GOT3 (cell line): Measurements from ENCODE around the gene PSMG3.
"Not testable (repeated sequence)": the region's sequence is repeated elsewhere in the genome, so short reads cannot be mapped to it uniquely, and the experiment has no call there.

Source experiments
- DNase-seq: peaks from one replicate; lab custom pipeline; 2025; ENCODE audit warnings: mixed read lengths; lab: John Stamatoyannopoulos, UW

Gene PSMG3

DNA sequence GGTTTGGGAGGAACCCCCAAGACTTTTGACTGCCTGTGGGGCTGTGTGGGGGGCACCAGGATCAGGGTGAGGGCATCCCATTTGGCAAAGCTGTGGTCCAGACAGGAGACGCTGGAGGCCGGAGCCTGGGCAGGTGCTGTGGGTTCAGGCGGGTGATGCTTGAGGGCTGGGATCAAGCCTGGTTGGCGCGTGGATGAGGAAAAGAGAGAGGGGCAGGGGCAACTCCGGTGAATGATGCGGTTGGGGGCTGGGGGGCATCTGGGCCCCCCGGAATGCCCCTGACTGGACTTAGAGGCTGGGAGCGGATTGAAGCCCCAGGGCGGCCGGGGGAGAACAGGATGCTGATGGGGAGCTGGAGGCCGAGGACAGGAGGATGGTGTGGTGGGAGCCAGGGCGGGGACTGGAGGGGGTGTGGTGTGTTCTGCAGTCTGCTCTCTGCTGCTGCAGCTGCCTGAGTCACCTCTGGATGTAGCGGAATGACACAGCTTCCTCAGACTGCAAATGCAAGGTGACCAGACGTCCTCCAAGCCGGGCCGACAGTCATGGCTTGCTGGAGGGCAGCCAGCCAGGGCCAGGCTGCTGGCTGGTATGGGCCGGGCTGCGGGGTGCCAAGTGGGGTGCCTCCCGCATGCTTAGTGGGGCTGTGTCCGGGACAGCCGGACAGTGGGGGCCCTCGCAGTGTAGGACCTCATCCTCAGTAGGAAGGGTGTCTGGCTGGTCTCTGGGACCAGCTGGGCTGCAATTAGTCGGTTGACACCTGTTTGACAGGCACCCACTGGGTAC, 36.1 kb downstream of the PSMG3 start:
- DNase-seq, result peak; percentile 43

GRCh38 chr7:1533255-1533546, 36.6 kb downstream of the PSMG3 start:
- DNase-seq, result no peak

- peak; percentile 57 for DNase-seq
These were observed 37.2 kb downstream of the PSMG3 start for GRCh38 chr7:1532456-1533254.

DNA sequence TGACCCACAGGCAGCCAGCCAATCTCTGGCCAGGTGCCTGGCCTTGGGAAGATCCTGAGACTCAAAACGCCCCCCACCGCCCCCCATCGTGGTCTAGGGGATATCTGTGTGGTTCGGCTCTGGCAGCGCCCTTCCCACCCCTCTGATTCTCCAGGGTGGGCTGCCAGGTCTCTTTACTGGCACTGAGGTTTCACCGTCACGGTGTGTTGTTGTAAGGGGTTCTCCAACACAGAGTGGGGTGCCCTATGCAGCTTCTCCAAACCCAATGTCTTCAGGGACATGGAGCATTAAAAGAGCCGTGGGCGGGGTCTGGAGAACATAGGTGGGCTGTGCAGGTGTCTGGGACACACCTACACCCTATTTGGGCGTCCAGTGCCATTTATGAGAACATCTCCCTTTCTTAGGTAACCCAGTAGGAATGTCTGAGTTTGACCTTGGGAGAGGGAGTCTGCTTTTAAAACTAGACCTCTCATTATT, 37.8 kb downstream of the PSMG3 start:
- no peak for DNase-seq

DNA sequence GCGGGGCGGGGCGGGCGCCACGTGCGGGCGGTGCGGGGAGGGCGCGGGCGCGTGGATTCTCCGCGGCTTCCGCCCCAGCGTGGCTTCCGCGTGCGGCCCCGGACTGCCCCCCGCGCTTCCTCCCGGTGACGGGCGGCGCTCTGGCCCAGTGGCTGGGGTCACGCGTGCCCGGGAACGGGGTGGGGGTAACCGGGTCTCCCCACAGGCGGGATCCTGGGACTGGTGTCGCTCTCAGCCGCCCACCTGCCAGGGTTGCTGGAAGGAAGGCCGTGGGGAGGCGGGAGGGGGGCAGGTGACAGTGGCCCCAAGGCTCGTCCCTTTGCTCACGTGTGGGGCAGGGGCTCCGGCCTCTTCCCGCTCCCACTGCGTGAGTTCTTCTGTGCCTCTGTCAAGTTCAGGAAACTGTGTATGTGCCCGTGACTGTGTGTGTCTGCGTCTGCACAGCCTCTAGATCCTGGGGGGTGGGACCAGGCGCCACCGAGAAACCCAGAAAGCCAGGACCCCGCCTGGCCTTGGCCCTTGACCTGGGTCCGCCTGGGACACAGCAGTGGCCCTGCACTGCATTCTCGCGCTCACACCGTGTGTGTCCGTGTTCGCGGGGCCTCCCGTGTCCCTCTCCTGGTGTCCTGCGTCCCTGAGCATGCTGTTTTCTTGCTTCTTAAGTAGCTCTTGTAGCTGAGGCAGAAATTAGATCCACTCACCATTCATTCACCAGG, 38.4 kb downstream of the PSMG3 start:
- DNase-seq, result no peak

GRCh38 chr7:1530946-1531262, 38.9 kb downstream of the PSMG3 start:
- no peak for DNase-seq

DNA sequence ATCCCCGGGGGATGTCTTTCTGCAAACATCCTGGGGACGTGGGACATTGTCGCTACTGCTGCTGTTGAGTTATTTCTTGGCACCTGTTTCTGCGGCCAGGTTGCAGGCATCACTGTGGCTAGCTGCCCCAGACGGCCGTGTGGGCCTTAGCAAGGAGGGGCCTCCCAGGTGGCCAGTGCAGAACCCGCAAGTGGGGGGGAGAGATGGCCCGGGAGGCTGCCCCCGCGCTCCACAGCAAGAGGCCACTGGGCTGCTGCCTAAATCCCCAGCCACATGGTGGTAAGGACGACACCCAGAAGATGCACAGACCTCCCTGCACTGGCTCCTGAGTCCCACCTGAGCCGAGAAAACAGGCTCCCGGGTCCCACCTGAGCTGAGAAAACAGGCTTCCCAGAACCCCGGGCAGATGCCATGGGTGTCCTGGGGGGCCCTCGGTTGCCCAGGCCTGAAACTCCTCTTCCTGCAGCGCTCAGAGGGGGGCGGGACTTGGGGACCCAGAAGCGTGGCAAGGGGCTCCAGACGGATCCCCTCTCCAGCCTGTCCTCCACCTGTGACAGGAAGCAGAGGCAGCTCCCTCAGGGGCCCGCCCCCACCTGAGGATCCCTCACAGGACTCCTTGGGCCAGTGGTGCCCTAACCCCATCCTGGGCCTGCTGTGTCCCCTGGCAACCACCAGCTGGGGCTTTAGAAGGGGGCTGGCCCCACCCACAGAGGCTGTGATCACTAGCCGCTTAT, 40.3 kb downstream of the PSMG3 start:
- DNase-seq, result no peak

DNA sequence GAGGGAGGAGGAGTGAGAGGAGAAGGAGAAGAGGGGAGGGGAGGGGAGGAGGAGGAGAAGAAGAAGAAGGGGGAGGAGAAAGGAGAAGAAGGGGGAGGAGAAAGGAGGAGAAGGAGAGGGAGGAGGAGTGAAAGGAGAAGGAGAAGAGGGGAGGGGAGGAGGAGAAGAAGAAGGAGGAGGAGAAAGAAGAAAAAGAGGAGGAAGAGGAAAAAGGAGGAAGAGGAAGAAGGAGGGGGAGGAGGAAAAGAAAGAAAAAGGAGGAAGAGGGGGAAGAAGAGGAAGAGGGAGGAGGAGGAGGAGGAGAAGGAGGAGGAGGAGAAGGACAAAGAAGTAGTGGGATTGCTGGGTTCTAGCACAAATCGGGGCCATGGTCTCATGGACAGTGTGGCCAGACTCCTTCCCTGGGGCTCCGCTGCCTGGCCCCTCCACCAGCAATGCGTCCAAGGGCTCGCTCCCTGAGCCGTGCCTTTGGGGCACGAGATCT, 43.5 kb downstream of the PSMG3 start:
- no peak for DNase-seq

DNA sequence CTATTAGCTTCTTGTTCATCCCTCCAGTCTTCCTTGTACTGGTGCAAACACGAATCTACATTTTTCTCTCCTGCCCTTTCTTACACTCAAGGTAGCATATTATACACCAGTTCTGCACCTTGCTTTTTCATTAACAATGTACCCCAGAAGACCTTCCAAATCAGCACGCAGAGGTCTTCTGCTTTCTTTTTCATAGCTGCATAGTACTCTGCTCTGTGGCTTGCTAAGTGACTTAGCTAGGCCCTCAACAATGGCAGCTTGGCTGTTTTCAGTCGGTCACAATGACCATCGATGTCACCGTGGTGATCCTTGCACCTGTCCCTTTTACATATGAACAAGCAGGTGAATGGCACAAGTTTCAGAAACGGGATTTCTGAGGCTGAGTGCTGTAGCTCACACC, 44.4 kb downstream of the PSMG3 start:
- no peak for DNase-seq

DNA sequence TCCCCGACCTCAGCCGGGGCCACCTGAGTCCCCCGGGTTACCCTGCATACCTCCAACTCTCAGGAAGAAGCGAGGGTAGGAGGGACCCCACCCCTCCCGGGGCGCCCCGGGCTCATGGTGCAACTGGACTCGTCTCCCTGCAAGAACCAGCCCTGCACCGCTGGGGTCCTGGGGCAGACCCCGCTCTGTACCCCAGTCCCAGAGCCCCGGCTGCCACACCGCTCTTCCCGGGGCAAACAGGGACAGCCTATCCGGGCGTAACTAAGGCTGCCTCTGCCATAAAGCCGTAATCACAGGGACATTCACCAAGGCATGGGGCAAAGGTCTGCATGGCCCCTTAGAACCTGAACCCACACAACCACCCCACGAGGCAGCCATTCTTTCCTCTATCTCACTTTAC, 46.0 kb downstream of the PSMG3 start:
- DNase-seq, result no peak

DNA sequence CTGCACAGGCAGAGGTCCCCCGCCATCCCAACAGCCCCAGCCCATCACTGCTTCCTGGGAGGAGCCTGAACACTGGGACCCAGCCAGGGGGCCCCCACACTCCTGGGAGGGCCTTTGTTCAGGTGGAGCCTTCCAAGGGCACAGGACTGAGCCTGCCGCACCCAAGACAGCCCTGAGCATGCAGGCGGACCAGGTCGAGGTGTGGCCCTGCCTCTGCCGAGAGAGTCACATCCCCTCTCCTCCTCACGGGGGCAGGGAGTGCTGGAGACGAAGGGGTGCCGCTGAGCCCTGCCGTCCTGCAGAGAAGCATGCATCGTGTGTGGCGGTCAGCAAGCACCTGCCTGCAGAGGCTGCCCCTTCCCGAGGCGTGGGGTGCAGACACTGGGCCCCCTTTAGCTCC, 46.6 kb downstream of the PSMG3 start:
- no peak for DNase-seq

DNA sequence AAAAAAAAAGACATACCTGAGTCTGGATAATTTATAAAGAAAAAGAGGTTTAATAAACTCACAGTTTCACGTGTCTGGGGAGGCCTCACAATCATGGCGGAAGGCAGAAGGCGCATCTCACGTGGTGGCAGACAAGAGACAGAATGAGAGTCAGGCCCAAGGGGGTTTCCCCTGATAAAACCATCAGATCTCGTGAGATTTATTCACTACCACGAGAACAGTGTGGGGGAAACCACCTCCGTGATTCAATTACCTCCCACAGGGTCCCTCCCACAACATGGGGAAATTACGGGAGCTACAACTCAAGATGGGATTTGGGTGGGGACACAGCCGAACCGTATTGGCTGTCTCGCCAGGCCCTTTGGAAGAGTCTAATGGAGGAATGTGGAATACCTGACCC, 48.4 kb downstream of the PSMG3 start:
- DNase-seq, result no peak

- peak; percentile 92 for DNase-seq
These were observed 49.1 kb downstream of the PSMG3 start for GRCh38 chr7:1520539-1521234.

DNA sequence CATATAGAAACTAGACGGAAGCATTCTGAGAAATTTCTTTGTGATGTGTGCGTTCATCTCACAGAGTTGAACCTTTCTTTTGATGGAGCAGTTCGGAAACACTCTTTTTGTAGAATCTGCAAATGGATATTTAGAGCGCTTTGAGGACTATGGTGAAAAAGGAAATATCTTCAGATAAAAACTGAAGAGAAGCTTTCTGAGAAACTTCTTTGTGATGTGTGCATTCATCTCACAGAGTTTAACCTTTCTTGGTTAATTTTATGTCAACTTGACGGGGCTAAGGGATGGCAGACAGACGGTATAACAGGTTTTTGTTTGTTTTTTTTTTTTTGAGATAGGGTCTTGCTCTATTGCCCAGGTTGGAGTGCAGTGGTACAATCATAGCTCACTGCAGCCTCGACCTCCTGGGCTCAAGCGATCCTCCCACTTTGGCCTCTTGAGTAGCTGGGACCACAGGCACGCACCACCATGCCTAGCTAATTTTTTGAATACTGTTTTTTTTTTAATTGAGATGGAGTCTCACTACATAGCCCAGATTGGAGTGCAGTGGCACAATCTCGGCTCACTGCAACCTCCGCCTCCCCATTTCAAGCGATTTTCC, 50.4 kb downstream of the PSMG3 start:
- DNase-seq, result not testable (repeated sequence)
